Ishikawa (cell line): ENCODE results near the gene TMBIM6.

ENCODE experiments used
- CEBPB ChIP-seq: IDR thresholded peaks from 2 replicates; pipeline ENCODE4 v1.6.1; 2012
- EGR1 ChIP-seq: IDR thresholded peaks from 2 replicates; pipeline ENCODE4 v1.6.1; 2012
- FOXM1 ChIP-seq: IDR thresholded peaks from 2 replicates; pipeline ENCODE4 v1.6.1; 2012; ENCODE audit warnings: low read depth, borderline replicate concordance
- MAX ChIP-seq: IDR thresholded peaks from 2 replicates; pipeline ENCODE4 v1.6.1; 2012
- RAD21 ChIP-seq: IDR thresholded peaks from 2 replicates; pipeline ENCODE4 v1.6.1; 2012; ENCODE audit warnings: low read depth
- TAF1 ChIP-seq: IDR thresholded peaks from 2 replicates; pipeline ENCODE4 v1.6.1; 2012; ENCODE audit warnings: low read depth, mild to moderate bottlenecking
- TCF12 ChIP-seq: IDR thresholded peaks from 2 replicates; pipeline ENCODE4 v1.6.1; 2012; ENCODE audit warnings: low read depth
- TEAD4 ChIP-seq: IDR thresholded peaks from 2 replicates; pipeline ENCODE4 v1.6.1; 2012
- USF1 ChIP-seq: IDR thresholded peaks from 2 replicates; pipeline ENCODE4 v1.6.1; 2012
- ZBTB7A ChIP-seq: IDR thresholded peaks from 2 replicates; pipeline ENCODE4 v1.6.1; 2012; ENCODE audit warnings: low read depth

TMBIM6 gene

GRCh38 chr12:49809906-49810389, 68.6 kb downstream of the TMBIM6 start:
- no peak for TF ChIP-seq MAX
- TF ChIP-seq TCF12, result no peak

- TF ChIP-seq RAD21, result no peak
- no peak for TF ChIP-seq TAF1
- TF ChIP-seq EGR1, result no peak
- no peak for TF ChIP-seq TCF12
- TF ChIP-seq FOXM1, result no peak
- no peak for TF ChIP-seq CEBPB
Observed at GRCh38 chr12:49811136-49811535, 69.8 kb downstream of the TMBIM6 start.

- TF ChIP-seq FOXM1 (no peak), TCF12 (no peak), TEAD4 (no peak), CEBPB (no peak), RAD21 (no peak)
Observed at GRCh38 chr12:49811961-49812401, 70.6 kb downstream of the TMBIM6 start.

- no peak for TF ChIP-seq MAX
- no peak for TF ChIP-seq USF1
- no peak for TF ChIP-seq ZBTB7A
Observed at GRCh38 chr12:49813131-49813530, 71.8 kb downstream of the TMBIM6 start.
